MM.1S (cell line): ENCODE data around the gene PAX8.
A peak's percentile ranks its signal among the peaks of the same experiment; 100 is the strongest.

Source experiments
- DNase-seq: peaks from one replicate; pipeline ENCODE4 v3.0.0-alpha.2; 2015
- H2AFZ ChIP-seq: fragments of 300-600 bp; sonication (generic); 2 replicates; pipeline ENCODE4 v1.6.0; 2016; ENCODE audit warnings: antibody characterized with exemption, low read length
- H3F3A ChIP-seq: fragments of 300-600 bp; sonication (generic); 2 replicates; pipeline ENCODE4 v1.6.1; 2016; ENCODE audit warnings: mild to moderate bottlenecking, antibody characterized with exemption, low read length, moderate library complexity, mixed read lengths; ENCODE audit not compliant: insufficient read depth
- H3K27ac ChIP-seq: fragments of 300-600 bp; sonication (generic); 2 replicates; pipeline ENCODE4 v1.5.1; 2016; ENCODE audit warnings: mild to moderate bottlenecking, low read length
- H3K27me3 ChIP-seq: fragments of 300-600 bp; sonication (generic); replicated peaks from 2 replicates; pipeline ENCODE4 v1.6.0; 2016; ENCODE audit warnings: low read length; ENCODE audit not compliant: insufficient read depth
- H3K36me3 ChIP-seq: fragments of 300-600 bp; sonication (generic); replicated peaks from 2 replicates; pipeline ENCODE4 v1.6.1; 2016; ENCODE audit warnings: mild to moderate bottlenecking, low read length, mixed read lengths; ENCODE audit not compliant: insufficient read depth
- H3K4me1 ChIP-seq: fragments of 300-600 bp; sonication (generic); 2 replicates; pipeline ENCODE4 v1.6.1; 2016; ENCODE audit warnings: low read length, mixed read lengths
- H3K4me2 ChIP-seq: fragments of 300-600 bp; sonication (generic); 2 replicates; pipeline ENCODE4 v1.6.0; 2016; ENCODE audit warnings: low read depth, low read length
- H3K4me3 ChIP-seq: fragments of 300-600 bp; sonication (generic); 2 replicates; pipeline ENCODE4 v1.5.1; 2016; ENCODE audit warnings: low read length, mixed read lengths
- H3K79me2 ChIP-seq: fragments of 300-600 bp; sonication (generic); 2 replicates; pipeline ENCODE4 v1.6.1; 2016; ENCODE audit warnings: mixed run types, low read length, mixed read lengths
- H3K9ac ChIP-seq: fragments of 300-600 bp; sonication (generic); 2 replicates; pipeline ENCODE4 v1.6.1; 2016; ENCODE audit warnings: low read length, mixed read lengths
- H3K9me2 ChIP-seq: fragments of 300-600 bp; sonication (generic); replicated peaks from 2 replicates; pipeline ENCODE4 v1.6.1; 2016; ENCODE audit warnings: mild to moderate bottlenecking, low read length, mixed read lengths; ENCODE audit not compliant: insufficient read depth
- H3K9me3 ChIP-seq: fragments of 300-600 bp; sonication (generic); replicated peaks from 2 replicates; pipeline ENCODE4 v1.6.1; 2016; ENCODE audit warnings: mild to moderate bottlenecking, low read length, mixed read lengths; ENCODE audit not compliant: insufficient read depth
- H4K20me1 ChIP-seq: fragments of 300-600 bp; sonication (generic); 2 replicates; pipeline ENCODE4 v1.6.1; 2016; ENCODE audit warnings: mild to moderate bottlenecking, low read length, moderate library complexity, mixed read lengths; ENCODE audit not compliant: insufficient read depth
- CTCF ChIP-seq: fragments of 300-600 bp; sonication (generic); IDR thresholded peaks from 2 replicates; pipeline ENCODE4 v1.5.1; 2016; ENCODE audit warnings: antibody characterized with exemption, low read length, mixed read lengths
- EZH2 ChIP-seq: fragments of 300-600 bp; sonication (generic); optimal IDR thresholded peaks from 2 replicates; pipeline ENCODE3; 2017; ENCODE audit warnings: low read depth, mild to moderate bottlenecking, antibody characterized with exemption, low read length, mixed read lengths
- EZH2phosphoT487 ChIP-seq: fragments of 300-600 bp; sonication (generic); IDR thresholded peaks from 2 replicates; pipeline ENCODE4 v1.6.1; 2018; ENCODE audit warnings: antibody characterized with exemption, low read length

Gene PAX8

GRCh38 chr2:113178069-113178746 lies 100.5 kb downstream of the PAX8 start:
- no peak overlapping the region for H3K4me2 ChIP-seq
- H4K20me1 ChIP-seq: peaks cover 19% of the 10 kb centered on the region; the same call in 1 of the 2 replicates
- H3K4me3 ChIP-seq: no peak overlapping the region
- H3K9ac ChIP-seq: no peak overlapping the region
- H3K4me1 ChIP-seq: peaks cover 14% of the 10 kb centered on the region
- no peaks in the 10 kb centered on the region for H3K9me2 ChIP-seq
- no peaks in the 10 kb centered on the region for H3K27me3 ChIP-seq
- H3K79me2 ChIP-seq: peaks cover 94% of the 10 kb centered on the region
- TF ChIP-seq EZH2: no peak
- no peak for TF ChIP-seq CTCF
- no peak for TF ChIP-seq EZH2phosphoT487
- H3K9me3 ChIP-seq: no peaks in the 10 kb centered on the region
- no peak overlapping the region for H3K27ac ChIP-seq
- no peaks in the 10 kb centered on the region; the same call in 1 of the 2 replicates for H3K36me3 ChIP-seq
- H3F3A ChIP-seq: peaks cover 21% of the 10 kb centered on the region; the same call in 1 of the 2 replicates
- no peak for DNase-seq
- no peak overlapping the region for H2AFZ ChIP-seq

- H3K79me2 ChIP-seq: peaks cover 81% of the 10 kb centered on the region
- H3K27ac ChIP-seq: no peak overlapping the region
- no peaks in the 10 kb centered on the region for H3K27me3 ChIP-seq
- TF ChIP-seq EZH2phosphoT487: no peak
- TF ChIP-seq CTCF: no peak
- no peak for TF ChIP-seq EZH2
- H3K9ac ChIP-seq: no peak overlapping the region
- H3K4me1 ChIP-seq: peaks cover 19% of the 10 kb centered on the region
- H3K36me3 ChIP-seq: no peaks in the 10 kb centered on the region; the same call in 1 of the 2 replicates
- peaks cover 17% of the 10 kb centered on the region; the same call in 1 of the 2 replicates for H4K20me1 ChIP-seq
- peak overlapping the region; percentile 98; the same call in 1 of the 2 replicates for H3K4me2 ChIP-seq
- no peak overlapping the region for H3K4me3 ChIP-seq
- H3K9me3 ChIP-seq: no peaks in the 10 kb centered on the region
- H2AFZ ChIP-seq: no peak overlapping the region
- no peak for DNase-seq
- no peaks in the 10 kb centered on the region for H3K9me2 ChIP-seq
- peaks cover 22% of the 10 kb centered on the region; the same call in 1 of the 2 replicates for H3F3A ChIP-seq
Observed at GRCh38 chr2:113176696-113177355, 101.9 kb downstream of the PAX8 start.

GRCh38 chr2:113175736-113176695 lies 102.7 kb downstream of the PAX8 start:
- peaks cover 10% of the 10 kb centered on the region; the same call in 1 of the 2 replicates for H4K20me1 ChIP-seq
- H3K4me2 ChIP-seq: peak overlapping the region; percentile 98
- no peak overlapping the region for H2AFZ ChIP-seq
- no peaks in the 10 kb centered on the region; the same call in 1 of the 2 replicates for H3K36me3 ChIP-seq
- peak overlapping the region; percentile 94 for H3K4me3 ChIP-seq
- peaks cover 22% of the 10 kb centered on the region; the same call in 1 of the 2 replicates for H3F3A ChIP-seq
- H3K27me3 ChIP-seq: no peaks in the 10 kb centered on the region
- no peaks in the 10 kb centered on the region for H3K9me2 ChIP-seq
- peak; percentile 59 for DNase-seq
- H3K79me2 ChIP-seq: peaks cover 73% of the 10 kb centered on the region
- peaks cover 19% of the 10 kb centered on the region for H3K4me1 ChIP-seq
- H3K9me3 ChIP-seq: no peaks in the 10 kb centered on the region
- H3K27ac ChIP-seq: peak overlapping the region; percentile 71; the same call in 1 of the 2 replicates
- H3K9ac ChIP-seq: peak overlapping the region; percentile 74; the same call in 1 of the 2 replicates
- TF ChIP-seq EZH2 (no peak), CTCF (no peak), EZH2phosphoT487 (no peak)
